Stimulated activated CD8-positive, alpha-beta memory T cell treated with anti-CD3 and anti-CD28 coated beads, Interleukin-4, amount 100 ng/mL, for 24 hours (primary cell): ENCODE results near the gene SEC11A.
"Not testable (repeated sequence)": the region's sequence is repeated elsewhere in the genome, so short reads cannot be mapped to it uniquely, and the experiment has no call there.

Experiments used
- DNase-seq: peaks from one replicate; pipeline ENCODE4 v3.0.0-alpha.2; 2020; ENCODE audit warnings: low read depth

Gene SEC11A

DNA sequence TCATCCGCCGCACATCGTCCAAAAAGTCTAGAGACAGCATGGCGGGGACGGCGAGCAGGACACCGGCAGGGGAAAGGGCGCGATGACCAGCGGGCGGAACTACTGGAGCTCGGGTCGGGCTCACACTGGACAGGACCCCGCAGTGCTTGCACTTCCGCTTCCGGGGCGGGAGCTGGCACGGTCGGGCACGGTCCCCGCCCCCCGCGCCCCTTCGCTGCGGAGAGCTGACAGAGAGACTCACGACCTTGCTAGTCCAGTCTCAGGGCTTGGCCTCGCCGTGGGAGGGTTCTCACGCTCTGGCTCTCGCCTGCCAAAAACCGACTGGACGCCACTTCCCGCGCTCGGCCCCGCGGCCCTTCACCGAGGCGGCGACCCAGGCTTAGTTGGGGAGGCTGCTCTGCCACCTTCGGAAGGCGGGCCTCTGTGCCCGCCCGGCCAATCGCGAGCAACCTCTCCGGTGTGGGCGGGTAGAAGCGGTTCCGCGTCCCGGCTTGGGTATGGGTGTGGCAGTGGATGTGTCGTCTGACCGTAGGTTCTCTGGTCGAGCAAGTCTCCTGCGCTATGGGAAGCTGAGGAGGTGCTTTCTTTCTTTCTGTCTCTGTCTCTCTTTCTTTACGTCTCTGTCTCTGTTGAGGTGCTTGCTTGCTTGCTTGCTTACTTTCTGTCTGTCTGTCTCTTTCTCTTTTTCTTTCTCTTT is at the start of gene SEC11A:
SEC11A (minus strand) TSS at position 104 of the 697 bp plus-strand sequence; CDS start at position 40, 64 bp downstream.
- DNase-seq = peak; percentile 88

DNA sequence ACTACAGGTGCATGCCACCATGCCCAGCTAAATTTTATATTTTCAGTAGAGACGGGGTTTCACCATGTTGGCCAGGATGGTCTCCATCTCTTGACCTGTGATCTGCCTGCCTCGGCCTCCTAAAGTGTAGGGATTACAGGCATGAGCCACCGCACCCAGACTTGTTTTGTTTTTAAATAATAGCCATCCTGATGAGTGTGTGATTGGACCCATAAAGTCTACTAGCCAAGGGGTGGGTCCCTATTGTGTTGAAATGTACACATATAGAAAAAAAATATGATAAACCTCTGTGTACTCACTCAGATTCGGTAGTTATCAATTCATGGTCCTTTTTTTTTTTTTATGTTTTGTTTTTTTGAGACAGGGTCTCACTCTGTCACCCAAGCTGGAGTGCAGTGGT is 49.7 kb upstream of the SEC11A start:
- DNase-seq = no peak

DNA sequence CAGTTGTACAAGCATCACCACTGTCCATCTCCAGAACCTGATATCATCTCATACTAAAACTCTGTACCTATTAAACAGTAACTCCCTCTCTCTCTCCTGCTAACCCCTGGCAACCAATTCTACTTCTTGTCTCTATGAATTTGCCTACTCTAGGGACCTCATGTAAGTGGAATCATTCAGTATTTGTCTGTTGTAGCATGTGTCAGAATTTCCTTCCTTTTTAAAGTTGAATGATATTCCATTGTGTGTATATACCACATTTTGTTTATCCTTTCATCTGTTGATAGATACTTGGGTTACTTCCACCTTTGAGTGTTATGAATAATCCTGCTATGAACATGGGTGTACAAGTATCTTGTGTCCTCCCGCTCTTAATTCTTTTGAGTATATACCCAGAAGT is 49.0 kb upstream of the SEC11A start:
- DNase-seq = no peak

DNA sequence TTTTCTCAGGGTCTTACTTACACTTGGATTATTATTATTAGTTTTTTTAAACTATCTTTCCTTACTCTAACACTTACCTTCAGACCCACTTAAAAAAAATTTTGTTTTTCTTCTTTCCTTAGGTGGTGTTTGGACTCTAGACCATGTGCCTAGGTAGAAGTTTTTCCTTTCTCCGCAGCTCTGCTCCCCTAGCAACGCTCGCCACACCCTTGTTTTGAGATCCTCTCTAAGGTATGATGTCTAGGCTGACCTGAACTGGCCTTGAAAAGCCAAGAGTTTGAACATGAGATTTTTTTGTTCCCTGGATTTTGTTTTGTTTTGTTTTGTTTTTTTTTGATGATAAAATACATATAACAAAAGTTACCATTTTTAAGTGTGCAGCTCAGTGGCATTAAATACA is 48.6 kb upstream of the SEC11A start:
- no peak for DNase-seq

DNA sequence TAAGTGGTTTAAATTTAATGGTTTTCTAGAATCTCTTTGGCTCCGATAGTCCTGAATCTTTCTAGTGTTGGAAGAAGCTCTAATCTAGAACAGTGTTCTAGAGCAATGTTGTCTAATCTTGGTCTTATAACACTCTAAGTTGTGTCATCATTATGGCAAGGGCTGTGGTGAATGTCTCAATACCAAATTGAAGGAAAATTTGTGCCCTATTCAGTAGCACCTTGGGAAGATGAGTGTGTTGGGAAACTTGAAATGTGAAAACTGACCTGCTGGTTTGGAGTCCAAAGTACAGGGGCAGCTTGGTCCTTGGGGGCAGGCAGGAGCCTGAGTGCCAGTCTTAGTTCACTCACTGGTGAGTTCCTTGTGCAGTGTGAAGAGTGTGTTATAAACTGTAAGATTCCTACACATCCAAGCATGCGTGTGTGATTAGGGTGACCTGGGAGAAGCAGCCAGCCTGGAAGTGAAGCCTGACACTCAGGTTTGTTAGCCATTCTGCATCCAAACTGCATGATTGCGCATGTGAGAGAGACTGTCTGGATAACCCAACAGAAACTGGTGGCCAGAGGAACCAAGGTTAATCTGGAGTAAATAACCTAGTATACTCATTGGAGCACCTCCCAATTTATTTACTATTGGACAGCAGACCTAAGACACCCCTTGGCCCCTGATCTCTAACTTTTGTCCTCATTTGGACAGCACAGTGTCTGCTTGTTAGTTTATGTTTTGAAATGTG is 47.1 kb upstream of the SEC11A start:
- no peak for DNase-seq

DNA sequence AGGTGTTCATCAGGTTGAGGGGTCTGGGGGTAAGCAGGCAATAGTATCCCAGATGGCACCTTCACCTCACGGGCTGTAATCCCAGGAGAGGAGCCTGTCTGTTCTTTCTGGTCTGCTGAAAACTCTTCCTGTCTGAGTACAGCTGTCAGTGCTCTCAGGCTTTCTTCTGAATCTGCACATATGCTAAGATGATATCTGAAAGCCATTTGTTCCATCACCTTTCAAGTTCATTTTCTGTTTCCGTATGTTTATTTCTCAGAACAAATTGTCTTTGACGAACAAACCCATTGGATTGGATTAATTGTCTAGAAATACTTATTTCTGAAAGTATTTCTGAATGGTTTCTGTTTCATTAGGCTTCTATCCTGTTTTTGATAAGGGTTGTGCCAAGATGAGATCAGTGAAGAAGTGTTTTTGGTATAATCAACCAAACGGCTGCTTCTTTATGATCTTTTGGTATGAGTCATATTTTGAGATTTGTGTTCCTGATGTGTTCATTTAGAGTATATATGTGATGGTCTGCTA is 45.7 kb upstream of the SEC11A start:
- no peak for DNase-seq

DNA sequence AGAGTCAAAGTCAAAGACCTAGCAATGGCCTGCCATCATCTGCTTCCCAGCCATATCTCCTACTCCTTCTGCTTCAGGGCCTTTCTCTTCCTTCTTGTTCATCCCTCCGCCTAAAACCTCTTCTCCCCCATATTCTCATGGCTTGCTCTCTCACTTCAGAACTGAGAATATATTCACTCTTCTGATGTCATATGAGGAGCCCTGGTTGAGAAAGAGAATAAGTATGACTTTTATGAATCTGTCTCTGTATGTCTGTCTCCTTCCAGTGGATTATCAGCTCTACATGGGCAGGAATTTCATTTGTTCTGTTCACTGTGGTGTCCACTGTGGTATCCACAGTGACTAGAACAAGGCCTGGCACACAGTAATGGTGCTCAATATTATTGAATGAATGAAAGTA is 44.3 kb upstream of the SEC11A start:
- DNase-seq = no peak

DNA sequence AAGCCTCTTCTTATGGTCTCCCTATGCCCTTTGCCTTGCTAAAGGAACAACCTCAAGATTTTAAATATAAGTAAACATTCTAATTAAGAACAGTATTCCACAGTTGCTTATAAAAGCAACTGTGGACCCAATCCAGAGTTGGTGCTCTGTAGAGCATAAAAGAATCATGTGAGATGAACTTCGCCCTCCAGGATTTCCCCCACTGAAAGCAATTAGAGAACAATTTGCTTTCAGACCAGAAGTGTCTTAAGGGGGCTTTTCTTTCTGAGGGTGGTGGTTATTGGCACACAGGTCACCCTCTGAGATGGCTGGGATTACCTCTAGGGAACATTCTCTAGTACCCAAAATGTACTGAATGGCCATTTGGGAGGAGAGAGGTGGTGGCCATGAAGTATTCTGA is 43.1 kb upstream of the SEC11A start:
- no peak for DNase-seq

DNA sequence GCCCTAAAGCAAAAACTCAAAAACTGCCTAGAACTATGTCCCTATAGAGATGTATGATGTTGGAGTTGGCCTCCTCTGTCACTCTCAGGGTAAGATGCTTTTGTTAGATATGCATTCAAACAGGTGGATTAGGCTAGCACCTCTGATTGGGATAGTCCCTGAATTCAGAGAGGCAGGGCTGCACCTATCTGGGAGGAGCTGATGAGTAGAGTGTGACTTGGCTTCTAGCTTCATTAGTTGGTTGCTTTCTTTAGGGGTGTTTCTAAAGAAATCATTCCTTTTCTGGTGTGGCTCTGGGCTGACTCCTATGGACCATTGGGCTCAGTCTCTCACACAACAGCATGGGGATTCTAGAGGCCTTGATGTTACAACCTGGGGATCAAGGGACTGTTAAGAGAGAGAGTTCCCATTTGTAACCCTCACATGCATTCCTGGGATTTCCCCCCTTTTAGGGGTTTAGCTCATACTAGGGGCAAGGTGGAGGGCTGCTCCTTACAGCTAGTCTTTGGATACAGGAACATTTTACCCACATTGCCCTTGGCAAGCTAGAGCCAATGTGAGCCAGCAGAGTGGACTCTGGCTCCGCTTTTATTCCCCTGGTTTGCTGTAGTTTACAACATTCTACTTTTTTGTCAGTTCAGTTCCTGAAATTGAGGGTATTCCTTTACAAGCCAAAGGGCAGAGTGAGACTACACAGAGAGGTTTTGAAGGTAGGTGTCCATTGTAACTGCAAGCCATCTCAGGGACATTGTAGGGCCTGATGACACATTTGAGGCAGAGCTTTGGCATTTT is 40.0 kb upstream of the SEC11A start:
- DNase-seq = no peak

DNA sequence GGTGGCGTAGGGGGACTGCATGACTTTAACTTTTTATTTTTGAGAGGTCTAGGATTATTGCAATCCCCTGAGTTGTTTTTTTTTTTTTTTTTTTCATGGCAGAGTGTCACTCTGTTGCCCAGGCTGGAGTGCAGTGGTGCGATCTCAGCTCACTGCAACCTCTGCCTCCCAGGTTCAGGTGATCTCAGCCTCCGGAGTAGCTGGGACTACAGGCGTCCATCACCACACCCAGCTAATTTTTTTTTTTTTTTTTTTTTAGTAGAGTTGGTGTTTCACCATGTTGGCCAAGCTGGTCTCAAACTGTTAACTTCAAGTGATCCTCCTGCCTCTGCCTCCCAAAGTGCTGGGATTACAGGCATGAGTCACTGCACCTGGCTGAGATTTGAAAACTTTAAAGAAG is 39.0 kb upstream of the SEC11A start:
- DNase-seq = not testable (repeated sequence)

DNA sequence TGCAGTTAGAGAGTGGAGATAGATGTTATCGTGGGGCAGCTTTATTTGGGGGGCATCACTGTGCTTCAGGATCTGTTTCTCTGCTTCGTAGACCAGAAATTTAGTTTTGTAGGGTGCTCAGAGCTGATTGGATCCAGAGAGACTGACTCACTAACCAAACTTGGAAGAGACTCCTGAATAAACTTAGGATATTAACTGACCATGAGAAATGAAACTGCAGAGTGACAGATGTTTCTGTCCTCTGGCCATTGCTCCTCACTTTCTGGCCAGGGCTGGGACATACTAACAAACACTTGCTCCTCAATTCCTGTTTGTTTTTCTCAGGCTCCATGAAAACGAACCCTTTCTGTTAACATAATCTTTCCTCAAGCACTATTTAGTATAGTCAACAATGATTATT is 36.8 kb upstream of the SEC11A start:
- DNase-seq = no peak

DNA sequence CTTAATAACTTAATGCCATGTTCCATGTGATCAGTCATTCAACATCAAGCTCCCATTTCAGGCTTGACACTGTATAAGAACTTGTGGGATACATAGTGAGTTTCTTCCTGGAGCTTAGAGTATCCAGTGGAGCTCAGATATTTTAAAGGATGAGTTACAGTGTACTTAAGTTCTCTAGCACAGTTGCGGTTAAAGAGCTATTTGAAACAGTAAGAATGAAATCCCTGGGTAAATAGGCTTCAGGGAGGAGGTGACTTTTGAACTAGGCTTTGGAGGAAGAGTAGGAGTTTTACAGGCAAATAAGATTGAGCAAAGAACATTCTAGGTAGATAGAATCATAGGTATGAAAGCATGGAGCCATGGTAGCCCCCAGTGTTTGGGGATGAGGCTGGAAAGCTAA is 36.3 kb upstream of the SEC11A start:
- no peak for DNase-seq

DNA sequence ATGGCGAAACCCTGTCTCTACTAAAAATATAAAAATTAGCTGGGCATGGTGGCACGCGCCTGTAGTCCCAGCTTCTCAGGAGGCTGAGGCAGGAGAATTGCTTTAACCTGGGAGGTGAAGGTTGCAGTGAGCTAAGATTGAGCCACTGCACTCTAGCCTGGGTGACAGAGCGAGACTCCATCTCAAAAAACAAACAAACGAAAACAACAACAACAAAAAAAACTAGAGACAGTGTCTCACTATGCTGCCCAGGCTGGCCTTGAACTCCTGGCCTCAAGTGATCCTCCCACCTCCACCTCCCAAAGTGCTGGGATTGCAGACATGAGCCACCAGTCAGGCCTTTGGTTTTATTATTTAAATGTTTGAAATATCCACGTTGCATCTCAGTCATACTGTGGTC is 35.8 kb upstream of the SEC11A start:
- DNase-seq = not testable (repeated sequence)

DNA sequence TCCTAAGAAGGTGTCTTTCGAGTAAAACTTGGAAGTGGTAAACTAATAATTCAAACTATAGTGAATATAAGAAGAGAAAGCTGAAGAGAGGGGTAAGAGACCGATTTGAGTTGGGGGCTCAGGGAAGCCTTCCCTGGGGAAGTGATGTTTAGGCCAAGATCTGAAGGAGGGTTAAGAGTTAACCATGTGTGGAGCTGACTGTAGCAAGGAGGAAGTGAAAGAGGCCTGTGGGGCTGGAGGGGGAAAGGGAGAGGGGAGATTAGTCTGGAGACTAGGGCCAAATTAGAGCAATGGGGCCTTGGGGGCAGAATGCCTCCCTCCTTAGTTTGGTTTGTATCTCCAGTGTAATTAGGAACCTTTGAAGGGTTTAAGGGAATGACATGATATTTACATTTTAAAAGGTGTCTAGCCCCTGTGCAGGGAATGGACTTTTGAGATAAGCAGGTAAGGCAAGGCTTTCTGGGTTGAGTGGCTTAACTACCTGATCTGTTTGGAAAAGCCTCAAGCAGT is 34.7 kb upstream of the SEC11A start:
- no peak for DNase-seq

DNA sequence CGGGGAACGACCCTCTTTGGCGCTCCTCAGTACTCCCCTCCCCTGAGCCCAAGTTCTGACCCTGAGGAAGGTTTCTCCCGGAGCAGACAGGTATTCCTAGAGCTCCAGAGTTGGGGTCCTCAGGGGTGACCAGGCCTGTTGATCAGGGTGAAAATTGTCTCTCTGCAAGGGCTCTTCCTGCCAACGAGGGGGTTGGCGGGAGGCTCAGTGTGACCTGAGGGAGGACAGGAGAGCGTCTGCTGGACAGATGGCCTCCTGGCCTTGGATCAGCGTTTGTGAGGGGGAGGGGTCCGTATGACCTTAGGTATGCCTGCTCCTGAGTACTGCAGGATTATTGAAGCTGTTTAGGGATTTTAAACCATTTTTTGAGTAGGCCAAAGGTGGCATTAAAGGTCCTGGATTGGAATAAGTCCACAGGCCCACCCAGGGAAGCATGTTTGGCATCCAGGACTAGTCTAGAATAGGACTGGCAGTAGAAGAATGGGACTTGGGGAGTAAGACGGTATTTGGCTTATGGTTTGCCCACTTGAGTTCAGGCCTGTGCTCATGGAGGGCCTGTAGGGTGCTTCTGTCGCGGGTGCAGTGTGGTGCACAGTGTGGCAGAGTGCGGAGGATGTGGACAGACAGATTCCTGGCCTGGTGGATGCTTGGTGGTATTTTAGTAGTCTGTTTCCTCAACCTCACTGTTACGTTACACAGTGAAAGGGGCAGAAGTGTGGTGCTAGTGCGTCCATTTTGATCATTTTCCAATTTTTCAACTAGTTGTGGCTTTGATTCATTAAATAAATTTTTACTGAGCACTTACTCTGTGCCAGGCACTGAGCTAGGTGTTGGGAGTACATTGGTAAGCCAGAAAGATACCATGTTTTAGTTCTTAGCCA is 33.4 kb upstream of the SEC11A start:
- no peak for DNase-seq

DNA sequence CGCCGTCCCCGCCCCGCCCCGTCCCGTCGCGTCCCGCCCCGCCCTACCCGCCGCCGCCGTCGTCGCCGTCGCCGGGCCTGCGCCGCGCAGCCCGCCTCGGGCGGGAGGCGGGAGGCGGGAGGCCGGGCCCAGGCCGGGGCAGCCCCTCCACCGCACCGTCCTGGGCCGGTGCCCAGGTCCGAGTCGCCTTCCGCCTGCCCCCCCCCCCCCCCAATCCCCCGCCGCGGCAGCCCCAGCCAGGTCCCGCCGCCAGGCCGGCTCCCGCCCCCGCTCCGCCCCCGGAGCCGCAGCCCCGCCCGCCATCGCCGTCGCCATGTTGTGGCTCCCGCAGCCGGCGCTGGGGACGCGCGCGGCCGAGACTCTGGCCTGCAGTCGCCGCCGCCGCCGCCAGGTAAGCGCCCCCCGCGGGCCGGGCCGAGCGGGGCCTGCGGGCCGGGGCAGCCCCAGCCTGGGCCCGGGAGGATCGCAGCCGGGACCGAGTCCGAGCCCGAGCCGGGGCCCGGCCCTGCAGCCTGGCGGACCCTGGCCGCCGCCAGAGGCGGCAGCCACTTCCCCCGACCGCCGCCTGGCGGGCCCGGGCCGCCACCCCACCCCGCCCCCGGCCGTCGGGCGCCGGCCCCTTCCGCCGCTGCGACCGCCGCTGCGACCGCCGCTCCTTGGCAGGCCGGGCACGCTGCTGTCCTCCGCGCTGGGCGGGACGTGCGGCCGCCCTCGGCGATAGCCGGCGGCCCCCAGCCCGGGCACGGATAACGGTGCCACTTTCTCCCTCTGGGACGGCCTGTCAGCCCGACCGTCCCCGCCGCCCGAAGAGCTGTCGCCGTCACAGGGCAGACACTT is 32.6 kb upstream of the SEC11A start, which contains the start of gene ZNF592:
ZNF592 (plus strand) TSS at position 319 of the 837 bp plus-strand sequence. CDS start 34,084 bp downstream, outside the sequence.
- peak; percentile 74 for DNase-seq

DNA sequence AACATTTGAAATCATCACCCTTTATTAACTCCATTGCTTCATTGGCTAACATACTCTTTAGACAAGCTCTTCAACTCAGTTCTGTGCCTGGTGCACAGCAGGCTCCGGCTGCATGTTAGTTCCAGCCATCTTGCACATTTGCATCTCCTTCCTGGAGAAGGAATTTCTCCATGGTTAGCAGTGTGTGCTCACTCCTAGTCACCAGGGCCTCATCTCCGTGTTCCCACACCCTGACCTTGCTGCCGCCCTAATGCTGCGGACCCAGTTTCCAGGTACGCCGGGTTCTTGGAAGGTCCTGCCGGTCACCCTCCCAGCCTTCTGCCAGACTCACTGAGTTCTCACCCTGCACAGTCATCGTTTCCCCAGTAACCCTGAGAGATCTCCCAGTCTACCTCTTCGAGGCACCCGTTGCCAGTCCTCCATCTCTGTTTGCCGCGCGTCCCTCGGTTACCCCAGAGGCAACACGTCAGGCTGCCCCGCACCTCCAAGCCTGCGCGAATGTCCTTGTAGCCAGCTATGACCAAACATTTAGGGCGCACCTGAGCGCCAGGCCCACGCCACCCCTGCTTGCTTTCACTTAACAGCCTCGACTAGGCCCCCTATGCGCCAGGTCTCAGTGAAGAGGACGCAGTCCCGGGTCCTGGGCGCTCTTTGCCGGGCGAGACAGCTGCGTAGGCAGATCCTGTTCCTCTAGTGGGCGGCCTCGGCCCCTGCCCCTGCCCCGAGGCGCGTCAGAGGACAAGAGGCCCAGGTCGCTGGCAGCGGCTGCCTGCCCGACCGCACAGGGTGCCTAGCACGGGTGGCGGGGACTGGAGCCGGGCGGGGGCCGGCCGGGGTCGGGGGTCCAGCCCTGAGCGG is 31.7 kb upstream of the SEC11A start:
- peak; percentile 51 for DNase-seq

DNA sequence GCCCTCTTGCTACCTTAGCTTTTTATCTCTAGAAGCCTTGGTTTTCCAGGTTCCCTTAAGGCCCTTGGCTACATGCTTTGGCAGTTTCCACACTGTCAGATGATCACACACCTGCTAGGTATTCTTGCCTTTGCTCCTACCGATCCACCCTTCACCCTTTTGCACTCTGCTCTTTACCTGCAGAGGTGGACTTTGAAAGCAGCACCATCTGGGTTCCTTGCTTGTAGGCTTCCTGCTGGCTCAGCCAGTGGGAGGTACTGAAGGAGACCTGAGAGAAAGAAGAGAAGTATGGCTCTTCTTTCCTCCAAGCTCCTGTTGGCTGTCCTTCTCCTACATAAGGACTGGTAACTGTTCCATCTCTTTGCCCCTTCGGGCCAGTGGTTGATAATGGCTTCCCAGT is 25.2 kb upstream of the SEC11A start:
- no peak for DNase-seq

DNA sequence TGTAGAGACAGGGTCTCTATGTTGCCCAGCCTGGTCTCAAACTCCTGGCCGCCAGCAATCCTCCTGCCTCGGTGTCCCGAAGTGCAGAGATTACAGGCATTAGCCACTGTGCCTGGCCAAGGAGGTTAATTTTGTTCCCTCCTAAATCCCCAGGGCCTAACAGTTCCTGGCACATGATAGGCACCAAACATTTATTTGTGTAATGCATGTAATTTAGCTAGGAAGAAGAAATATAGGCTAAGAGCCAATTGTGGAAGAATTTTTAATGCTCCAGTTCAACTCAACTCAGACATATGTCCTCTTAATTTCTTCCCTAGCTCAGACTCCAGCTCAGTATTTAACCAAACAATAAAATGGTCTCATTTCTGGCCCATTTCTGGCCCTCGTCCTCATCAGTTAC is 24.8 kb upstream of the SEC11A start:
- DNase-seq = no peak
